NCI-H187 treated with DMSO at 0.1 percent for 48 hours (cell line): ENCODE measurements around the gene CASTOR2.
"Not testable (repeated sequence)": the region's sequence is repeated elsewhere in the genome, so short reads cannot be mapped to it uniquely, and the experiment has no call there.

ENCODE experiments used
- DNase-seq: peaks from one replicate; lab custom pipeline; 2025; lab: John Stamatoyannopoulos, UW

Gene CASTOR2

DNA sequence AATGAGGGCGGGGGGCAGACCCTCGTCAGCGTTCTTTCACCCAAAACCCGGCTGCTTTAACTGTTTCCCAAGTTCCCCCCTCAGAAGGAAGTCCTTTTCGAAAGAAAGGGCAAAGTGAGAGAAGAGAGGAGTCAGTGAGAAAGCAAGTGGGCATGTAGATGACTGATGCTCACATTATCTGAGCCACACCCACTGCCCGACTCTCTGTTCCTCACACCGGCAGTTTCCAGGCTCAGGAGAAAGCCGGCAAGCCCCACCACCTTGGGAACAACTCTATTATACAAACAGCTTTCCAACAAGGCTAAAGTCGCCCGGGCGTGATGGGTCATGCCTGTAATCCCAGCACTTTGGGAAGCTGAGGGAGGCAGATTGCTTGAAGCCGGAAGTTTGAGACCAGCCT lies 86.0 kb downstream of the CASTOR2 start:
- no peak for DNase-seq

DNA sequence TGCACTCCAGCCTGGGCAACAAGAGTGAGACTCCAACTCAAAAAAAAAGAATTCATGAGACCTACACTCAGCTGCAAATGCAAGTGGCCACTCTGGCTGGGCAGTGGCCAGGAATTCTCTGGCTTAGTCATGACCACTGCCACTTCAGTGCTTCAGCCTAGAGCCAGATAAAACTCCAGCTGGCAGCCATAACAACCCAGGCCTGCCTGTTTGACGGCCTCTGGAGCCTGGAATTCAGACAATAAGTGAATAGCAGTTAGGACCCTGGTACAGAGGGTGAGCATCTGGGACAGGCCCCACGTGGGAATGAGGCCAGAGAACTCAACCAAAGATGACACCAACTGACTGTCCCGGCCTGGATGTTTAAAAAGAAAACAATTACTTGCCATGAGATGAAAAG lies 90.2 kb downstream of the CASTOR2 start:
- no peak for DNase-seq

DNA sequence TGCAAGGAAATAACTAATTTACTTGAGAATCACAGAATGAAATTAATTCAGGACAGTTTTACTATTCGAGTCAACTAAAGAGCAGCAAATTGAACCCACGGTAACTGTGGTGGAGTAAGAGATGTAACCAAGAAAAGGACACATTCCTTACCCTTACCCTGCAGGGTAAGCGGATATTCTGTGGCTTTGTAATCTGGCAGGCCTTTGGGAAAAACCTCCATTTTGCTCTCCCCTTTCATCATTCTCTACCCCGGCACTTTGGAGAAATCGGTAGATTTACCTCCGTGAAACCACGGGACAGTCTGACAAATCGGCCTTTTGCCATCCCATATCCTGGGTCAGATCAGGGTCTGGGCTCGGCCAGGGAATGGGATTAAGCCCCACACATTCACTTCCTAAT lies 90.7 kb downstream of the CASTOR2 start:
- DNase-seq = no peak

DNA sequence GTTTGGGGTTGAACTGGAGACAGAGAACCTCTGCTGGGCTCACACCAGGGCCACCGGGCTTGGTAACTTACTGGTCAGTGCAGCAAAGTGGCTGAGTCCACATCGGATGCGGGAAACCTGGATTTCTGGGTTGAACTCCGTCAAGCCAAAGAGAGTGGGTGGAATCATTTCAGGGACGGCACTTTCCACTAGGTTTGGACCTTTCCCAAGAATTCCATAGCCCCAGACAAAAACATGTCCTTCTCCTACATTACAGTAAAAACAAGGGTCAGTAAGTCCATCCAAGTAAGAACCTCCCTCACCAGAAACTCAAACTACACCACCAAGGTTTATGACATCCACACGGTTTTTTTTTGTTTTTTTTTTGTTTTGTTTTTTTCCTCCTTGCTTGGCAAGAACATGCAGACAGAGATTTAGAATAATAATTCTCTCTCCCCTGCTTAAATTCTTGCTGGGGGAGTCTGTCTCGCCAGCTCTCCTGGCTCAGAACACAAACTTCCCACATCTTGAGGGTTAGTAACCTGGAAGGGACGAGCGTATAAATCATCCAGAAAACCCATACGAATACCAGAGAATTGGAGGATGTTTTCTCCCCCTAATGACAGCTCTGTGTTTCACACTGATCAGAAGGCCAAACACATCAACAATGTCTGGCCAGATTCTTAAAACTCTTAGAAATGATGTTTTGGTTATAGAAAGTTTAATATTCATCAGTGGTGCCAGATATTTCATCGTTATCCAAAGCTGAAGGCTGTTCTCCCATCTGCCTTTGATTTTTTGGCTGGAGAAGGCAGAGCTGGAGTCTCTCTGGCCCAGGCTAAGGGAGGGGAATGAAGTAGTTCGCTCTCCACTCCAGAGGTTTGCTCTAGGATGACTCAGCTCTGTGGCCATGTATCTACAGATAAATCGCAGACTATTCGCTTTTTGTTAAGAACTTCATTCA lies 91.6 kb downstream of the CASTOR2 start:
- no peak for DNase-seq

GRCh38 chr7:75058406-75058805 lies 93.9 kb downstream of the CASTOR2 start:
- DNase-seq = no peak

- DNase-seq = no peak
Observed at GRCh38 chr7:75064291-75064690, 99.8 kb downstream of the CASTOR2 start.

DNA sequence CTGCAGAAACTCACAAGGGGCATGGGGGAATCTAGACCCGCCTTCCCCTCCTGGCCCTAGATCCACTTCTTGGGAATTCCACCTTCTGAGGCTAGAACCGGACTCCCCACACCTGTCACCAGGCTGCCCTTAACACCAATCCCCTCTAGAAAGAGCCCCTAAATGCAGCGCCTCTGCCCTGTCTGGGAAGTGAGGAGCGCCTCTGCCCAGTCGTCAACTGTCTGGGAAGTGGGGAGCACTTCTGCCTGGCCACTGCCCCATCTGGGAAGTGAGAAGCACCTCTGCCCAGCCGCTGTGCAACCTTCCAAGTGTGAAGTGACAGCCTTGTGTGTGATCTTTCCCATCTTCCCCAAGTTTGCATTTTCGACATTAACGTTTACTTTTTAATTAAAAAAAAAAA lies 100.3 kb downstream of the CASTOR2 start:
- DNase-seq = no peak

DNA sequence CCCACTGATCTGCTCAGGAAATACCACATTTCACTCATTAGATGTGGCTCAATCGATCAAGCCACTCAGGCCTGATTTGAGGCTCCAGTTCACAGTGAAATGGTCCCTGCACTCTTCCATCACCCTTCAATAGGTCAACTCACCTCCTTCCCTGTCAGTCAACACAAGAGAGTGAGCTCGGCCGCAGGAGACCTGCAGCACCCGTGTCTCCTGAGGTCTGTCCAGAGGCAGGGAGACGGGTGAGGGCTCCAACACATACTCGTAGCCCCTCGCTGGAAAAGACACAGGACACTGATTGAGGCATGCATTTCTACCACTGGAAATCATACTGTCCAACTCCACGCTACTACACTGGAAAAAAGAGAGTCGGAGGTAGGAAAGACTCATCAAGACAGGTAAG lies 102.0 kb downstream of the CASTOR2 start:
- no peak for DNase-seq

- no peak for DNase-seq
Observed at GRCh38 chr7:75072981-75073283, 108.4 kb downstream of the CASTOR2 start.

DNA sequence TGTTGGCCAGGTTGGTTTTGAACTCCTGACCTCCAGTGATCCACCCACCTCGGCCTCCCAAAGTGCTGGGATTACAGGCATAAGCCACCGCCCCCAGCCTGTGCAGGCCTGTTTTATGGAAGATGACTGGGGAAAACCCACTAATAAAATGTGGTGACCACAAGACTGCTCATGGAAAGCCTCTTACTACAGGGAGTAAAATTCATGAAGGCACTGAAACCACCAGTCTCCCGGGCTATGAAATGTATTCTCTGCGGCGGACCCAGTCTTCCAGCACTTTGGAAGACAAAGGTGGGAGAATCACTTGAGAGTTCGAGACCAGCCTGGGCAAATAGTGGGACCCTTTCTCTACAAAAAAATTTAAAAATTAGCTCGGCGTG lies 109.7 kb downstream of the CASTOR2 start:
- DNase-seq = not testable (repeated sequence)
